Measurements from ENCODE around the gene ZMYM4. TPM values are rescaled to one million over a fixed set of nuclear protein-coding genes. Genes with fewer than 3 reads are reported as not detected.
"Not testable (repeated sequence)": the region's sequence is repeated elsewhere in the genome, so short reads cannot be mapped to it uniquely, and the experiment has no call there.

The ZMYM4 gene
- polyA plus RNA-seq, 3 donors: 12.3 to 31.8 (median 26.0) TPM

- no peak overlapping the region for H3K27ac ChIP-seq (ENCODE audit: low read depth in 1 of 2, low read length in 2 of 2)
- H2AFZ ChIP-seq (ENCODE audit: insufficient read depth, low read depth, low read length, poor library complexity, severe bottlenecking): no peak overlapping the region
- no CpG with 5 or more reads among the region's 3 CpGs for WGBS (ENCODE audit: insufficient coverage)
- peaks cover 19% of the 10 kb centered on the region for H4K20me1 ChIP-seq (ENCODE audit: insufficient read depth, low read length)
- H3K27me3 ChIP-seq (ENCODE audit: control insufficient read depth in 2 of 2, insufficient read depth in 2 of 2, low read length in 2 of 2): no peaks in the 10 kb centered on the region
- Mint-ChIP-seq H3K4me3 (no peak overlapping the region), H3K9me3 (no peaks in the 10 kb centered on the region), H3K4me1 (peaks cover 5% of the 10 kb centered on the region), H3K36me3 (peaks cover 19 to 38% of the 10 kb centered on the region in 2 donors), H3K27me3 (ENCODE audit: low read depth in 3 of 3) (no peaks in the 10 kb centered on the region), H3K27ac (peak overlapping the region in 2 of 7 donors; percentile 2 to 36)
- H3K9me3 ChIP-seq (replicated peaks in 1 of 2; ENCODE audit: control insufficient read depth in 1 of 2, insufficient read depth in 1 of 2, low read length in 2 of 2): no peaks in the 10 kb centered on the region
- H3K9ac ChIP-seq (ENCODE audit: insufficient read depth, low read length, poor library complexity, severe bottlenecking): no peak overlapping the region
- TF ChIP-seq CTCF (IDR thresholded peaks at IDR 0.05): no peak
- no peak overlapping the region for H3K4me2 ChIP-seq (replicated peaks; ENCODE audit: extremely low read depth, low read length, poor library complexity, severe bottlenecking)
- H3K79me2 ChIP-seq (ENCODE audit: insufficient read depth, low read length): peaks cover 23% of the 10 kb centered on the region
- no peak for DNase-seq
- H3K4me1 ChIP-seq (ENCODE audit: control insufficient read depth in 1 of 2, insufficient read depth in 2 of 2, low read length in 2 of 2): no peaks in the 10 kb centered on the region
- intact Hi-C loops (cut with micrococcal nuclease): no loop called here
- H3K36me3 ChIP-seq (replicated peaks in 1 of 2; ENCODE audit: control insufficient read depth in 1 of 2, insufficient read depth in 2 of 2, low read length in 2 of 2): peaks cover 6 to 36% of the 10 kb centered on the region in 2 donors
- H3K4me3 ChIP-seq (replicated peaks in 1 of 3; ENCODE audit: low read depth in 2 of 3, low read length in 3 of 3): no peak overlapping the region
Measured at GRCh38 chr1:35326246-35326866, 57.8 kb downstream of the ZMYM4 start.

- not testable (repeated sequence) for H3K4me3 Mint-ChIP-seq
Measured at GRCh38 chr1:35331618-35332017, 63.1 kb downstream of the ZMYM4 start.

More at GRCh38 chr1:35331618-35332017, 63.1 kb downstream of the ZMYM4 start:
- H3K4me3 ChIP-seq (replicated peaks in 1 of 3; ENCODE audit: low read depth in 2 of 3, low read length in 3 of 3); H3K27ac ChIP-seq (ENCODE audit: low read depth in 1 of 2, low read length in 2 of 2); H3K9me3 Mint-ChIP-seq; H4K20me1 ChIP-seq (ENCODE audit: insufficient read depth, low read length); H3K4me1 Mint-ChIP-seq; H2AFZ ChIP-seq (ENCODE audit: insufficient read depth, low read depth, low read length, poor library complexity, severe bottlenecking); H3K9ac ChIP-seq (ENCODE audit: insufficient read depth, low read length, poor library complexity, severe bottlenecking); H3K27me3 ChIP-seq (ENCODE audit: control insufficient read depth in 2 of 2, insufficient read depth in 2 of 2, low read length in 2 of 2); H3K9me3 ChIP-seq (replicated peaks in 1 of 2; ENCODE audit: control insufficient read depth in 1 of 2, insufficient read depth in 1 of 2, low read length in 2 of 2); H3K27ac Mint-ChIP-seq; H3K4me1 ChIP-seq (ENCODE audit: control insufficient read depth in 1 of 2, insufficient read depth in 2 of 2, low read length in 2 of 2); intact Hi-C loops (cut with micrococcal nuclease); H3K4me2 ChIP-seq (replicated peaks; ENCODE audit: extremely low read depth, low read length, poor library complexity, severe bottlenecking); H3K27me3 Mint-ChIP-seq (ENCODE audit: low read depth in 3 of 3); DNase-seq: not testable (repeated sequence)
- peaks cover 28 to 47% of the 10 kb centered on the region in 2 donors for H3K36me3 Mint-ChIP-seq
- WGBS (ENCODE audit: insufficient coverage): 100% methylated on average over 1 of the region's 2 CpGs
- Histone ChIP-seq H3K79me2 (ENCODE audit: insufficient read depth, low read length) (peaks cover 36% of the 10 kb centered on the region), H3K36me3 (replicated peaks in 1 of 2; ENCODE audit: control insufficient read depth in 1 of 2, insufficient read depth in 2 of 2, low read length in 2 of 2) (peaks cover 10 to 43% of the 10 kb centered on the region in 2 donors)

Measured in CD14-positive monocyte (primary cell).